ENCODE results near the gene PRDX5.

Gene PRDX5

DNA sequence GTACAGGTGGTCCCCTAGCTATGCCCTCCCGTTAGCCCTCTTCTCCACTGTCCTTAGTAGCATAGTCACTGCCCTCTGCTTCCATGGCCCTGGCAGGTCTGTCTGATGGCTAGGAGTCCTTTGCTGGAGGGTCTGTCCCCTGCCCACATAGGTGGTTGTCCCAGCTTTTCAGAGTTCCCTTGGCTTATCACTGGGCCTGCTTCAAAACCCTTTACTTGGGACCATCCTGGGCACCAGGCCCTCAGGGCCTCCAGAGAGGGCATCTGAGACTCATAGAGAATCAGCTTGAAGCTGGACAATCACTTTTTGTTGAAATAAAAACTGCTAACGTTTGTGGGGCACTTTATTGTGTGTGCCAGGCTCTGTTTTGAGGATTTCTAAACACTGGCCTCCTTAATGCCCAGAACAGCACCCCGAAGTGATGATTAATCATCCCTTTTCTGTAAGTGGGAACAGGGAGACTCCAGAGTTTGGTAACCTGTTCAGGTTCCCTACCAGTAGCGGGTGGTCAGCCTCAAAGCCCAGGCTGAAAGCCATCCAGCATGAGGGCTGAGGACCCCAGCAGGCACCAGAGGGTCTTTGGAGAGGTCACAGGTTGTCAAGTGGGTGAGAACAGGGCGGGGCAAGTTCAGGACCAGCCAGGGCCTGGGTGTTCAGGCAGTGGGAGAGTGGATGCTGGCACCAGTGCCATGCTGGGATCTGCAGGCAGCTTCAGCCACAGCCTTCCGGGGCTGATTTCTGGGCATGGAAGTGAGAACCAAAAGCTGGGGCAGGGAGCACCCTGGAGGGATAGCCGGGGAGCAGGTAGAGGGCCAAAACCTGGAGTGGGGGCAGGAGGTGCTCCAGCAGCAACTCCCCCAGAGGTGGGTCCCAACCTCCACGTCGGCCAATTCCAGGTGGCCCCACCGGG lies 27.3 kb upstream of the PRDX5 start:
- DNase-seq = no peak

GRCh38 chr11:64291262-64291751 lies 26.6 kb upstream of the PRDX5 start, which contains the start of gene KCNK4:
KCNK4 (plus strand) TSS chr11:64291302; CDS start chr11:64293019, 1,717 bp downstream.
- no peak for DNase-seq

- DNase-seq = no peak
Measured at GRCh38 chr11:64291752-64292459, 26.0 kb upstream of the PRDX5 start.

DNA sequence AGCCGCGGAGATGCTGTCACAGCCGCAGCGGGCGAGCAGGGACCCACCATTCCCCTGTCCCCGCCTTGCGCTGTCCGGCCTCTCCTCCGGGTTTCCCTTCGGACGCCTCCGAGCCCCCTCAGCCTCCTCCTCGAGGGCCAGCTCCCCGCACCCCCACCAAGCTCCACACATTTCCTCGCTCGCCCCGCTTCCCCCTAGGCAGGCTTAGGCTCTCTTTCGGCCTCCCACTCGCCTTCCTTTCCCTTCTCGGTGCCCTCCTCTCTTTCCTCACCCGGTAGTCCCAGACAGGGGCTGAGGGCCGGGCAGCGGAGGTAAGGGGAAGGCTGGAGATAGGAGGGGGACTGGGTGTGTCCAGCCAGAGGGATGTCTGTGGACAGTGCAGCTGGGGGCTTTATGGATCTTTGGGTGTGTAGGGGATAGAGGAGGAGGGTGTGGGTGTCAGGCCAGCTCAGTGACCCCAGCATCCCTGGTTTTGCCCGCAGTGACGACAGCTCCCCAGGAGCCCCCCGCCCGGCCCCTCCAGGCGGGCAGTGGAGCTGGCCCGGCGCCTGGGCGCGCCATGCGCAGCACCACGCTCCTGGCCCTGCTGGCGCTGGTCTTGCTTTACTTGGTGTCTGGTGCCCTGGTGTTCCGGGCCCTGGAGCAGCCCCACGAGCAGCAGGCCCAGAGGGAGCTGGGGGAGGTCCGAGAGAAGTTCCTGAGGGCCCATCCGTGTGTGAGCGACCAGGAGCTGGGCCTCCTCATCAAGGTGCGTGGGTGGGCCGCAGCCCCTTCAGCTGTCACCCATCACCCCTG lies 25.3 kb upstream of the PRDX5 start:
- DNase-seq = no peak

- no peak for DNase-seq
Measured at GRCh38 chr11:64294774-64295173, 23.1 kb upstream of the PRDX5 start.

GRCh38 chr11:64295760-64296159 lies 22.2 kb upstream of the PRDX5 start:
- DNase-seq = no peak

DNA sequence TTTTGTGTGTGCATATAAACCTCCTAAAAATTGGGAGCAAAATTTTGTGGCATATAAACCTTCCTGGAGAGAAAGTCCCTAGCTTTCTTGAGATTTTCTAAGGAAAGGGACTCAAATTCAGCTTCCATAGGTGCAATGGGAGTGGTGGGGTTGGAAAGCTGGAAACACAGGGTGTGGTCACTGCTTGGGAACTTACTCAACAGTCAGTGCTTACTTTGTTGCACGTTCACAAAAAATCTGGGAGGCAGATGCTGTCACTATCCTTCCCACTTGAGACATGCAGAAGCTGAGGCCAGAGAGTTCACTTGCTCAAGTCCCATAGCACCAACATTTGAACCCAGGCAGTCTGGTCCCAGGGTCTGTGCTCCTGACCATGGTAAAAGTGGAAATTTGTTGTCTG lies 21.7 kb upstream of the PRDX5 start:
- no peak for DNase-seq

DNA sequence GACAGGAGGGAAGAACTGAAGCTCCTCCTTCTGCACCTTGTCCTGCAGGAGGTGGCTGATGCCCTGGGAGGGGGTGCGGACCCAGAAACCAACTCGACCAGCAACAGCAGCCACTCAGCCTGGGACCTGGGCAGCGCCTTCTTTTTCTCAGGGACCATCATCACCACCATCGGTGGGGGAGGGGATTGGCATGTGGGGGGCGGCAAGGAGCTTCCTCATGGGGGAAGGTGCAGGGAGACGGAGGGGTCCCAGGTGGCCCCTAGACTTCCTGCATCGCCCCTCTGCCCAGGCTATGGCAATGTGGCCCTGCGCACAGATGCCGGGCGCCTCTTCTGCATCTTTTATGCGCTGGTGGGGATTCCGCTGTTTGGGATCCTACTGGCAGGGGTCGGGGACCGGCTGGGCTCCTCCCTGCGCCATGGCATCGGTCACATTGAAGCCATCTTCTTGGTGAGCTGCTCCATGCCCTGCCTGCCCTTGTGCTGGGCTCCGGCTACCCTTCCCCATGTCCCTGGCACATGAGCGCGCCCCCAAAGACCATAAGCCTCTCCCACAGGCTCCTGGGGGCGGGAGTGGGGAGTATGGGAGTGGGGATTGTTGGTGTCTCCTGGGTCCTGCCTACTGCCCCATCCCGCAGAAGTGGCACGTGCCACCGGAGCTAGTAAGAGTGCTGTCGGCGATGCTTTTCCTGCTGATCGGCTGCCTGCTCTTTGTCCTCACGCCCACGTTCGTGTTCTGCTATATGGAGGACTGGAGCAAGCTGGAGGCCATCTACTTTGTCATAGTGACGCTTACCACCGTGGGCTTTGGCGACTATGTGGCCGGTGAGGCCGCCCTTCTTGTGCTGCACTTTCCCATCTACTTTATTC lies 20.9 kb upstream of the PRDX5 start:
- no peak for DNase-seq

- DNase-seq = no peak
Measured at GRCh38 chr11:64297699-64298358, 20.1 kb upstream of the PRDX5 start.

DNA sequence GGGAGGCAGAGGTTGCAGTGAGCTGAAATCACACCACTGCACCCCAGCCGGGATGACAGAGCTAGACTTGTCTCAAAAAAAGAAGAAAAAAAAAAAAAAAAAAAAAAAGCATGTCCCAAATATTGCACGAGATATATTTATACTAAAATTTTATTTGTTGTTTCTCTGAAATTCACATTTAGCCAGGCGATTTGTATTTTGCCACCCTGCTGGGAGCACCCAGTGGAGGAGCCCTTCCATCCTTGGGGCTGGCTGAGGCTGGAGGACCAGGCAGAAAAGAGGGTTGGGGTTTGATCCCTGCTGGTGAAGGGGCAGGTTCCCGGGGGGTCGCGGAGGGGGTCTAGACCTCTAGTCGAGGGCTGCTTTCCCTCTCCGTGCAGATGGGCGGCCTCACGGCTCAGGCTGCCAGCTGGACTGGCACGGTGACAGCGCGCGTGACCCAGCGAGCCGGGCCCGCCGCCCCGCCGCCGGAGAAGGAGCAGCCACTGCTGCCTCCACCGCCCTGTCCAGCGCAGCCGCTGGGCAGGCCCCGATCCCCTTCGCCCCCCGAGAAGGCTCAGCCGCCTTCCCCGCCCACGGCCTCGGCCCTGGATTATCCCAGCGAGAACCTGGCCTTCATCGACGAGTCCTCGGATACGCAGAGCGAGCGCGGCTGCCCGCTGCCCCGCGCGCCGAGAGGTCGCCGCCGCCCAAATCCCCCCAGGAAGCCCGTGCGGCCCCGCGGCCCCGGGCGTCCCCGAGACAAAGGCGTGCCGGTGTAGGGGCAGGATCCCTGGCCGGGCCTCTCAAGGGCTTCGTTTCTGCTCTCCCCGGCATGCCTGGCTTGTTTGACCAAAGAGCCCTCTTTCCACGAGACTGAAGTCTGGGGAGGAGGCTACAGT lies 18.7 kb upstream of the PRDX5 start:
- DNase-seq = no peak

GRCh38 chr11:64299847-64300648 lies 17.9 kb upstream of the PRDX5 start, which contains the start of gene CATSPERZ:
CATSPERZ (plus strand) TSS chr11:64300358; CDS start chr11:64300411, 53 bp downstream.
- peak; percentile 44 for DNase-seq

GRCh38 chr11:64303109-64304031 lies 14.6 kb upstream of the PRDX5 start:
- no peak for DNase-seq

DNA sequence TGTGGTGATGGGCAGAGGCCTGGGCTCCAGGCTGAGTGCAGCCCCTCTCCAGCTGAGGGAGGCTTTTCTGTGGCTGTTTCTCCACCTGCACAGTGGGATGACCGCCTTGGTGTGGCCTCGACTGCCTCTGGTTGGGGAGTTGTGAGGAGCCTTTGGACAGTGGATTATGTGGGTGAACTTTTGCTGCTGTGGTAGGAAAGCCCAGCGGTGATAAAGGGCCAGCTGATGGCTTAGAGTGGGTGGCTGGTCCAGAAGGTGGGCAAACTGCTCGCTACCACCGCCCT lies 13.9 kb upstream of the PRDX5 start:
- no peak for DNase-seq

DNA sequence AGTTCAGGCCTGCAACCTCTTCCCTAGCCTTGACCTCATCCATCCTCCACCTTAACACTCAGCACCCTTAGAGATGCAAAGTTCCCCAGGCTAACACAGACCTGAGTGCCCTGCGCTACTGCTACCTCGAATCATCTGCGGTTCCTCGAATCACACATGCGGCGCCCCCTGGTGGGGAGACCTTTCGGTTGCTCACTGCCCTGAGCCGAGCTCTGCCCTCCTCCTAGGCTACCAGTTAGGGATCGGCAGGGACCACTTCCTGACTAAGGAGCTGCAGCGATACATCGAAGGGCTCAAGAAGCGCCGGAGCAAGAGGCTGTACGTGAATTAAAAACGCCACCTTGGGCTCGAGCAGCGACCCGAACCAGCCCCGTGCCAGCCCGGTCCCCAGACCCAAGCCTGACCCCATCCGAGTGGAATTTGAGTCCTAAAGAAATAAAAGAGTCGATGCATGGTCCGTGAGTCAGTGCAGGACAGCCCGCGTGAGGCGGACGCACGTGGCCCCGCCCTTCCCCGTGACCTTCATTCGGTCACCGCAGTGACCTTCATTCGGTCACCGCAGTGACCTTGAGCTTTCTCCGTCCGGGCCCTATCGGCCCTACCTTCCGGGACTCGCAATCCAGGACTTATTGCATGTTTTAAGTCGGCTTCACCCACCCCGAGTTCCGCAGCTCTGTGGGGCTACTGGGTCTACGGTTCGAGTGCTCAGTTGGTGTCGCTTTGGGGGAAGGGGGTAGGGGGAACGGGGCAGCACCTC lies 13.4 kb upstream of the PRDX5 start:
- peak; percentile 93 for DNase-seq

DNA sequence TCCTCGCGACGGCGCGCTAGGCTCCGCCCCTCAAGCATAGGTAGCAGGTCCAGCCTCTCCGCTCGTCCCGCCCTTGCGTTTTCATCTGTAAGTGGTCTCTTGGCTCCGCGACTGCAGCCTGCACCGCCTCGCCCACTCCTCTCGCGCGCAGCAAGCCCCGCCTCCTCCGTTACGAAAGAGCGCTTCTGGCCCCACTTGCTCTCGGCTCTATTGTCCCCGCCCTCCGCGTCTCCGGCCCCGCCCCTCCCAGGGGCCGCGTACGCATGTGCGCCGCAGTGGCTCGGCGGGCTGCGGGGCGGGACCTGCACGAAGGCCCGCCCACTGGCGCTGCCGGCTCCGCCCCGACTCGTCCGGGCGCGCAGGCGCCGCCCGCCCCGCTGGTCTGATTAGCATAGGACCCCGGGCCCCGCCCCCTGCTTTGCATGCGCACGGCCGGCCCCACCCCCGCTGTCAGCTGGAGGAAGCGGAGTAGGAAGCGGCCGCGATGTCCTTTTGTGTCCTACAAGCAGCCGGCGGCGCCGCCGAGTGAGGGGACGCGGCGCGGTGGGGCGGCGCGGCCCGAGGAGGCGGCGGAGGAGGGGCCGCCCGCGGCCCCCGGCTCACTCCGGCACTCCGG lies 12.7 kb upstream of the PRDX5 start, which contains the start of gene ESRRA:
Gene ESRRA, plus strand, starts transcription at position 450 of the 616 bp plus-strand sequence. CDS start 1,656 bp downstream, outside the sequence.
- peak; percentile 100 for DNase-seq

DNA sequence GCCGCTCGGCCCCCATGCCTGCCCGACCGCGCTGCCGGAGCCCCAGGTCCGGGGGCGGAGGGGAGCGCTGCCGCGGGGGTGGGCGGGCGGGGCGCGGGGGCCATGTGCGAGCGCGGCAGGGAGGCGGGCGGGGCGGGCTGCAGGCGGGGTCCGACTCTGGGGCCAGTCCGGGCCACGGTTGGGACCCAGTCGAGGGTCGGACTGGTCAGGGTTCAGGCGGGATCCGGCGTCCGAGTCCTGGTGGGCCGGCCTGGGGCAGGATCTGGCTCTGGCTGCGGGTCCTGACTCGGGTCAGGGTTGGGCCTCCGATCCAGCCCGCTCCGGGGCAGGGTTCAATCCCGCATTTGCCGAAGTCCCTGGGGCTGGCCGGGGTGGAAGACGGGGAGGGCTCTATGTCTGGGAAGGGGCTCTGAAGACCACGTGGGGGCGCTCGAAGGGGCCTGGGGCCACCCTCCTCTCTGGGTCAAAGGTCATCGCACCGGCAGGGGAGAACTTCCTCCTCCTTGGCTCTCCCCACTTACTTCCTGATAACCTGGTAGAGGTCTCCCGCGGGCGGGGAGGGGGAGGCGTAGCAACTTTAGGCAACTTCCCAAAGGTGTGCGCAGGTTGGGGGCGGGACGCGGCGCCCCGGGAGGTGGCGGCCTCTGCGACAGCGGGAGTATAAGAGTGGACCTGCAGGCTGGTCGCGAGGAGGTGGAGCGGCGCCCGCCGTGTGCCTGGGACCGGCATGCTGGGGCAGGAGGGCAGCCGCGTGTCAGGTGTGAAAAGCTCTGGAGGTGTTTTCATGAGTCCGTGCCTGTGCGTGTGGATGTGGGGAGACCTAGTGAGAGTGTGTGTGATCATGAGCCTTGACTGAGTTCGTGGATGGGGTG lies 12.0 kb upstream of the PRDX5 start:
- peak; percentile 72 for DNase-seq
